Activated naive CD4-positive, alpha-beta T cell (primary cell): ENCODE measurements around the gene NYNRIN.
"Not testable (repeated sequence)": the region's sequence is repeated elsewhere in the genome, so short reads cannot be mapped to it uniquely, and the experiment has no call there.

Source experiments
- DNase-seq, 4 experiments: peaks; one replicate each; lab custom pipeline; 2025; lab: John Stamatoyannopoulos, UW

Gene NYNRIN

GRCh38 chr14:24431569-24432258, 32.9 kb downstream of the NYNRIN start:
- peak; percentile 49 to 80 (median 72) for DNase-seq

- DNase-seq: no peak
Observed at GRCh38 chr14:24432259-24433131, 33.7 kb downstream of the NYNRIN start.

DNA sequence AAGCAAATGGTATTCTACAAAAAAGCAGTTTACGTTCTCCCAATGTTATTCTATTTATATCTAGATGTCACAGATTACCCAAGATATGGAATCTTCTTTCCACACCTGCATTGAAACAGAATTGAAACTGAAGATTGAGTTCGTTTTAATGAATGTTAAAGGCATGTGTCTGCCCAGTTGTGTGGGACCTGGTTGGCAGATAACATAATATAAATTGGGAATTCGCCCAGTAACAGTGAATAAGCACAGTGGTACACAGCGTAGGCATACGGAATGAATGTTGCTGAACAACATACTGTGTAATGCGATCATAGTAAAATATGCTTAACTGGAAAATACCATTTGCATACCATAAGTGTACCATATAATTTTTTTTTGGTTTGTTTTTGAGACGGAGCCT, 35.2 kb downstream of the NYNRIN start:
- DNase-seq: no peak

DNA sequence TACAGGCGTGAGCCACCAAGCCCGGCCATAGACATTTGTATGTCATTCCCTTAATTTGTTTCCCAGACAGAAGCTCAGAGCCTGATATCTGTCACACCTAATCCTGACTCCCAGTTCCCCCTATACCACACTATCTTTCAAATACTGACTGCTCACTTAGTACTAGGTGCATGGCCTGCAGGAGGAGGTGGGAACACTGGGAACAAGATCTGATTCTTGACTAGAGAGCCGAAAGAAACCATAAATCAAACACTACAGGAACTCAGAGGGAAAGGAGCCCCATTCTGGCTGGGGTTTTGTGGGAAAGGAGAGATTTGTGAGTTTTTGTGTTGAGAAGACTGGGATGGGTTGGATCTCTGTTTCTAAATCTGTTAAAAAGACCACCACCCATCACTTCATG, 35.9 kb downstream of the NYNRIN start:
- DNase-seq: no peak

GRCh38 chr14:24435192-24435810, 36.5 kb downstream of the NYNRIN start:
- DNase-seq: no peak

GRCh38 chr14:24435998-24436354, 37.2 kb downstream of the NYNRIN start:
- no peak for DNase-seq

DNA sequence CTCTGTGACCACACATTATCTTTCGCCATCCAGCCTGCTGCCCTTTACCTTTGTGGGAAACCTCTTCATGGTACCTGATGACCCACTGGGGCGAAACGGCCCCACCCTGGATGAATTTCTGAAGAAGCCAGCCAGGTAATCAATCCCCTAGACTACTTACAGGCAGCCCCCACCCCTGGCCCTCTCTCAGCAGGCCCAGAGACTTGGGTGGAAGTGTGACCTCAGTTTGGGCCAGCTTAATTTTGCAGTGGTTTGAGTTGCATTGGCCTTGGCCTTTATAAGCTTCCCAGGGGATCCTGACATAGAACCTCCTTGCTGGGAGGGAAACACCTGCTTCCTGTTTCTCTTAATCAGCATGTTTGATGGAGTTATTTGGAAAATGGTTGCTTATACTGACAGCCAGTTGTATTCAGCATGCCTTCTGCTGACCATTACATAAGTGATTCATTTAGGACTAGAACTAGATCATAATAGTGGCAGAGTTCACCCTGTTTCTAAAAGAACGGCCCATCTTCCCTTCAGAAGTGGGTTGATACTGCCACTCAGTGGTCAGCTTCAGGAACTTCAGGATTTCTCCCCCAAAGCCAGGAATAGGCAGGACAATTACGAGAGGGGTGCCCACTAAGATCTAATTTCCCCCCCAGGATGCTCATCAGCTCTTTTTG, 37.7 kb downstream of the NYNRIN start:
- no peak for DNase-seq

GRCh38 chr14:24437020-24437735, 38.4 kb downstream of the NYNRIN start:
- DNase-seq: no peak

DNA sequence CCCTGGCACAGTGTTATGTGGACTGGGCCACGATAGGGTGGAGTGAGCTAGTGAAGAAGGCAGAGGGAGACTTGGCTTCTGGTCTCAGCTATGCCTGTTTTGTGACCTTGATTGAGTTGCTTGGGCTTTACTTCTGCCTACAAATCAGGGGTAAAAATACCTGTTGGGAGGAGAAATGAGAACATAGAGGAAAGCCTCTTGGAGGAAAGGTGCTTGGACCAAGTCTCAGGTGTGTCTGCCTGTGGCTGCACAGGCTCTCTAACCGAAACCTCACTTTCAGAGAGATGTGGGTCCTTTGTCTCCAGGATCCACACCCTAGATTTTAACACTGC, 38.9 kb downstream of the NYNRIN start:
- DNase-seq: no peak

- DNase-seq: no peak
Observed at GRCh38 chr14:24438223-24439097, 39.7 kb downstream of the NYNRIN start.

DNA sequence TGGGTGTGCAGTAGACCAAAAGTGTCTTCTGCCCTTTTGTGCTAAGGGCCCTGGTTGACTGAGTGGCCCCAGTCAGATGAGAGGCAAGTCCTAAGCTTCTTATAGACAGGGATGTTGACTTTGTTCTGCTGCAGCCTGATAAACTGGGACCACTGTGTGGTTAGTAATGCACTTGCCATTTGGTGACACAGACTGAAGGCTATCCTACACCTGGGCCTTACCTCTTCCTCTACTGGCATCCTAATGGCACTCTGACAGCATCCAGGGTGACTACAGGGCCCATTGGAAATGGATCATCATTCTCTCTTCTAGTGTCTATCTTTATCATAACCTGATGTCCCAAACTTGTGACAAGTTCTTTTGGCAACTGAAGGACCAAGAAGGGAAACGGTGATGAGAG, 40.5 kb downstream of the NYNRIN start:
- DNase-seq: no peak

- DNase-seq: no peak
Observed at GRCh38 chr14:24439830-24440605, 41.2 kb downstream of the NYNRIN start.

- DNase-seq: no peak
Observed at GRCh38 chr14:24440606-24441399, 42.0 kb downstream of the NYNRIN start.

- no peak for DNase-seq
Observed at GRCh38 chr14:24441485-24441884, 42.7 kb downstream of the NYNRIN start.

DNA sequence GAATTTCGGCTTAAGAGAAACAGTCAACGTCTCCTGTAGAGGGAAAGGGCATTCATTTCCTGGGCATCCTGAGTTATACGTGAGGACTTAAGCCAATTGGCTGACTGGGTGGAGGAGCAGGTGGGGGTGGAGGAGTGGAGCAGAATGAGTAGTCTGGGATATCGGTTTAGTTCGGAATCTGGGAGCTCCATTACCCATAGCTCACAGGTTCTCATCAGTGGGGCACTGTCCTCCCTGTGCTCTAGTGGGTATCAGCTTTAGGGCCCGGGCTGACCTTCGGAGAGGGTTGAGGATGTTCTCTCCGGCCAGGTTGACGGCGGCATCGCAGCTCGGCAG, 43.1 kb downstream of the NYNRIN start:
- no peak for DNase-seq

GRCh38 chr14:24442240-24443052, 43.6 kb downstream of the NYNRIN start, which contains the start of gene SDR39U1:
Gene SDR39U1, minus strand, starts transcription at chr14:24442776. Its CDS starts 7 bp downstream, at chr14:24442769.
- DNase-seq: peak; percentile 78 to 91 (median 84)

DNA sequence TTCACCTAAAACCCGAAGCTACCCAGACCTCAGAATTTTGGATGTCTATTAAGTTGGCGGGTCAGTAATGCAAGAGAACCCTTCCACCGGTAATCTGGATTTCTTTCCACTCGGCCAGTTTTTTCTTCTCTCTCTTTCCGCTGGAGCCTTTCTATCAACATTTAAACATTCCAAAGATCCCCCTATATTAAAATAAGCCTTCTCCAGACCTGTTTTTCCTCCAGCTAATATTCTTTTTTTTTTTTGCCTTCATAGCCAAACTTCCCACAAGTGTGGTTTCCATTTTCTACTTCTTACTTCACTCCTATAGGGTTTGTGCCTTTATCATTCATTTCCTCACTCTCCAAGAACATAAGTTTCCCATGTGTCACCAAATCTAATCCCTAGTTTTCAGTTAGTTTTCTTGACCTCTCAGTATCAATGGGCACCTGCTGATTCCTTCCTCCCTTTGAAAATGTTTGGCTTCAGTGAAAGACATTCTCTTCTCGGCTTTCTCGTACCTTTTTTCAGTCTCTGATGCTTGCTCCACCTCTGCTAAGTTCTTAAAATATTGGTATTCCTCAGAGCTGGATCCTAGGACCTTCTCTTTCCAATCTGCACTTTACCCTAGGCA, 44.4 kb downstream of the NYNRIN start:
- no peak for DNase-seq

GRCh38 chr14:24450828-24451227, 52.0 kb downstream of the NYNRIN start:
- DNase-seq: not testable (repeated sequence)
